GM06990 (cell line): ENCODE measurements around the gene TP53RK.

Experiments used
- DNase-seq: peaks from one replicate; pipeline ENCODE4 v3.0.0-alpha.2; 2011; ENCODE audit not compliant: insufficient read length; ENCODE audit errors: extremely low read depth
- H3K27me3 ChIP-seq: replicated peaks from 2 replicates; pipeline ENCODE4 v1.6.0; 2011; ENCODE audit warnings: low read length; ENCODE audit not compliant: control insufficient read depth, insufficient read depth
- H3K36me3 ChIP-seq: 2 replicates; pipeline ENCODE4 v1.5.1; 2011; ENCODE audit warnings: low read length; ENCODE audit not compliant: control insufficient read depth, insufficient read depth
- H3K4me3 ChIP-seq: replicated peaks from 2 replicates; pipeline ENCODE4 v1.5.1; 2011; ENCODE audit warnings: low read depth, mild to moderate bottlenecking, control low read depth, low read length
- CTCF ChIP-seq: IDR thresholded peaks from 2 replicates; pipeline ENCODE4 v1.5.1; 2011; ENCODE audit warnings: low read length, control low read depth, mild to moderate bottlenecking, inconsistent platforms; ENCODE audit not compliant: insufficient read depth, poor library complexity, severe bottlenecking

Gene TP53RK

GRCh38 chr20:46723039-46723438 lies 33.8 kb upstream of the TP53RK start:
- Histone ChIP-seq H3K27me3 (no peaks in the 10 kb centered on the region), H3K36me3 (no peaks in the 10 kb centered on the region), H3K4me3 (no peak overlapping the region)
- no peak for DNase-seq
- no peak for TF ChIP-seq CTCF

- no peak for DNase-seq
- Histone ChIP-seq H3K4me3 (no peak overlapping the region), H3K27me3 (no peaks in the 10 kb centered on the region), H3K36me3 (no peaks in the 10 kb centered on the region)
- no peak for TF ChIP-seq CTCF
Measured at GRCh38 chr20:46722450-46722849, 33.2 kb upstream of the TP53RK start.

GRCh38 chr20:46721476-46721875 lies 32.2 kb upstream of the TP53RK start:
- DNase-seq: no peak
- TF ChIP-seq CTCF: no peak
- H3K27me3 ChIP-seq: no peaks in the 10 kb centered on the region
- no peak overlapping the region for H3K4me3 ChIP-seq
- no peaks in the 10 kb centered on the region for H3K36me3 ChIP-seq

GRCh38 chr20:46720776-46721425 lies 31.7 kb upstream of the TP53RK start:
- H3K27me3 ChIP-seq: no peaks in the 10 kb centered on the region
- H3K4me3 ChIP-seq: no peak overlapping the region
- H3K36me3 ChIP-seq: no peaks in the 10 kb centered on the region
- no peak for DNase-seq
- no peak for TF ChIP-seq CTCF

GRCh38 chr20:46720019-46720418 lies 30.8 kb upstream of the TP53RK start:
- no peaks in the 10 kb centered on the region for H3K36me3 ChIP-seq
- no peaks in the 10 kb centered on the region for H3K27me3 ChIP-seq
- H3K4me3 ChIP-seq: no peak overlapping the region
- no peak for DNase-seq
- TF ChIP-seq CTCF: no peak
